Measurements from ENCODE around the gene DDIT3.

DNA sequence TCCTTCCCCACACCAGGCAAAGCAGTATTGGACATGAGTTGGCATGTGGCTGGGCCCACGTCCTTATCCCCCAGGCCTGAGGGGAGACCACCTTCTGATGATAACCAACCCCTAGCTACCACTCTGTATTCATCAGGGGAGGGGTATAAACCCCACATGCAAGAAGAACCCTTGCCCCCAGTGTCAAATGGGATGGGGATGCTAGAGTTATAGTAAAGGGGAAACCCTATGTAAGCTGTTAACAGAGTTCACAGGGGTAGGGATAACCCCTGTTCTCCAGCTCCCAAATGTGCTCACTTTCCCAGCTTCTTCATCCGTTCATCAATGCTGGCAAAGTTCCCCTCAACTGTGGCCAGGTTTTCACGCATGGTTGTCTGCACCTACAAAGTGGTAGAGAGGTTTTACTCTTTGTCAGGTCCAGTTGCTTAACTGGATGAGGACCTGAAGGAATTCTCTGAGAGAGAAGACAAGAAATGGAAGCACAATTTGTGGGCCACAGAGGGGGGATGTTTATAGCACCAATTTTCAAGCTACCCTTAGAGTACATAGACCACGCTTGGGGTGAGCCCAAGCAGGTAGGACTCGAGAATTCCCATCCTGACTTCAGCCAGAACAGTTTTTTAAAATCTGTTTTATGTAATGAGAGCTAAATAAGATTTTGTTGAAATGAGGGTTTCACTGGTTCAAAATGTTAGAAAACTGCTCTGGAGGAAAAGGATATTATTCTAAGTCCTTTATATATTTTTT lies 10.3 kb upstream of the DDIT3 start:
- TF ChIP-seq, protein P1, sequence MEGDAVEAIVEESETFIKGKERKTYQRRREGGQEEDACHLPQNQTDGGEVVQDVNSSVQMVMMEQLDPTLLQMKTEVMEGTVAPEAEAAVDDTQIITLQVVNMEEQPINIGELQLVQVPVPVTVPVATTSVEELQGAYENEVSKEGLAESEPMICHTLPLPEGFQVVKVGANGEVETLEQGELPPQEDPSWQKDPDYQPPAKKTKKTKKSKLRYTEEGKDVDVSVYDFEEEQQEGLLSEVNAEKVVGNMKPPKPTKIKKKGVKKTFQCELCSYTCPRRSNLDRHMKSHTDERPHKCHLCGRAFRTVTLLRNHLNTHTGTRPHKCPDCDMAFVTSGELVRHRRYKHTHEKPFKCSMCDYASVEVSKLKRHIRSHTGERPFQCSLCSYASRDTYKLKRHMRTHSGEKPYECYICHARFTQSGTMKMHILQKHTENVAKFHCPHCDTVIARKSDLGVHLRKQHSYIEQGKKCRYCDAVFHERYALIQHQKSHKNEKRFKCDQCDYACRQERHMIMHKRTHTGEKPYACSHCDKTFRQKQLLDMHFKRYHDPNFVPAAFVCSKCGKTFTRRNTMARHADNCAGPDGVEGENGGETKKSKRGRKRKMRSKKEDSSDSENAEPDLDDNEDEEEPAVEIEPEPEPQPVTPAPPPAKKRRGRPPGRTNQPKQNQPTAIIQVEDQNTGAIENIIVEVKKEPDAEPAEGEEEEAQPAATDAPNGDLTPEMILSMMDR (IDR thresholded peaks at IDR 0.05 in 8 of 11, conservative IDR thresholded peaks at IDR 0.05 in 3 of 11) = no peak
- TF ChIP-seq POLR2A (IDR thresholded peaks at IDR 0.05) = no peak

All from spleen (tissue), 7 donors.